OCI-LY1 (cell line): Measurements from ENCODE around the gene NAA40.

ENCODE experiments used
- H2AFZ ChIP-seq: fragments of 200-600 bp; sonication (generic), shearing (Covaris generic); 2 replicates; pipeline ENCODE4 v1.6.0; 2014; ENCODE audit warnings: antibody characterized with exemption, mild to moderate bottlenecking, low read length
- H3F3A ChIP-seq: fragments of 200-600 bp; sonication (generic), shearing (Covaris generic); 2 replicates; pipeline ENCODE4 v1.6.0; 2014; ENCODE audit warnings: mild to moderate bottlenecking, antibody characterized with exemption, low read length, moderate library complexity; ENCODE audit not compliant: insufficient read depth
- H3K27ac ChIP-seq: fragments of 200-600 bp; sonication (generic); 2 replicates; pipeline ENCODE4 v1.5.1; 2014; ENCODE audit warnings: low read length, mixed run types, mild to moderate bottlenecking, low read depth; ENCODE audit not compliant: poor library complexity, severe bottlenecking
- H3K27me3 ChIP-seq: fragments of 200-600 bp; sonication (generic); 2 replicates; pipeline ENCODE4 v1.6.0; 2014; ENCODE audit warnings: antibody characterized with exemption, mild to moderate bottlenecking, low read length, moderate library complexity; ENCODE audit not compliant: insufficient read depth
- H3K36me3 ChIP-seq: fragments of 200-600 bp; sonication (generic); 2 replicates; pipeline ENCODE4 v1.6.1; 2014; ENCODE audit warnings: mild to moderate bottlenecking, antibody characterized with exemption, low read length, moderate library complexity, mixed read lengths; ENCODE audit not compliant: insufficient read depth
- H3K4me1 ChIP-seq: fragments of 200-600 bp; sonication (generic); 2 replicates; pipeline ENCODE4 v1.5.1; 2014; ENCODE audit warnings: mild to moderate bottlenecking, low read length, moderate library complexity; ENCODE audit not compliant: insufficient read depth, severe bottlenecking
- H3K4me2 ChIP-seq: fragments of 200-600 bp; sonication (generic), shearing (Covaris generic); 2 replicates; pipeline ENCODE4 v1.6.1; 2014; ENCODE audit warnings: low read length
- H3K4me3 ChIP-seq: fragments of 200-600 bp; sonication (generic); 2 replicates; pipeline ENCODE4 v1.5.1; 2014; ENCODE audit warnings: low read length, low read depth, mild to moderate bottlenecking, mixed read lengths; ENCODE audit not compliant: poor library complexity, severe bottlenecking
- H3K79me2 ChIP-seq: fragments of 200-600 bp; shearing (Covaris generic); 2 replicates; pipeline ENCODE4 v1.6.1; 2016; ENCODE audit warnings: mixed run types, low read length, mixed read lengths; ENCODE audit not compliant: insufficient read depth
- H3K9ac ChIP-seq: fragments of 200-600 bp; sonication (generic), shearing (Covaris generic); 2 replicates; pipeline ENCODE4 v1.6.1; 2014; ENCODE audit warnings: mild to moderate bottlenecking, low read length, mixed read lengths
- H3K9me2 ChIP-seq: fragments of 200-600 bp; sonication (generic), shearing (Covaris generic); 2 replicates; pipeline ENCODE4 v1.6.1; 2014; ENCODE audit warnings: low read depth, mild to moderate bottlenecking, low read length, mixed read lengths
- H3K9me3 ChIP-seq: fragments of 200-600 bp; shearing (Covaris generic); 2 replicates; pipeline ENCODE4 v1.6.1; 2014; ENCODE audit warnings: low read length, mixed read lengths
- H4K20me1 ChIP-seq: fragments of 200-600 bp; sonication (generic), shearing (Covaris generic); 2 replicates; pipeline ENCODE4 v1.6.0; 2016; ENCODE audit warnings: mild to moderate bottlenecking, low read length; ENCODE audit not compliant: insufficient read depth
- CTCF ChIP-seq: fragments of 200-600 bp; sonication (generic), shearing (Covaris generic); IDR thresholded peaks from 2 replicates; pipeline ENCODE4 v1.5.1; 2017; ENCODE audit warnings: mild to moderate bottlenecking, antibody characterized with exemption, low read length, moderate library complexity, mixed read lengths
- EZH2 ChIP-seq: fragments of 200-600 bp; sonication (generic), shearing (Covaris generic); IDR thresholded peaks from 2 replicates; pipeline ENCODE4 v1.8.0; 2017; ENCODE audit warnings: borderline replicate concordance, mixed run types, mild to moderate bottlenecking, antibody characterized with exemption, low read length, moderate library complexity, mixed read lengths

Gene NAA40

GRCh38 chr11:64005691-64006090 lies 66.9 kb downstream of the NAA40 start:
- no peaks in the 10 kb centered on the region for H4K20me1 ChIP-seq
- H3K4me1 ChIP-seq, result peaks cover under 1% of the 10 kb centered on the region
- no peaks in the 10 kb centered on the region for H3K36me3 ChIP-seq
- no peak overlapping the region for H3K4me3 ChIP-seq
- H3K9me3 ChIP-seq, result 0 out of 2 replicates have a peak, but pooled peaks cover 3% of the 10 kb centered on the region
- no peak overlapping the region for H3K4me2 ChIP-seq
- no peaks in the 10 kb centered on the region for H3K79me2 ChIP-seq
- TF ChIP-seq EZH2, result no peak
- TF ChIP-seq CTCF, result no peak
- H2AFZ ChIP-seq, result no peak overlapping the region
- H3K9me2 ChIP-seq, result no peaks in the 10 kb centered on the region
- H3K27me3 ChIP-seq, result peaks cover 9% of the 10 kb centered on the region; the same call in 1 of the 2 replicates
- no peaks in the 10 kb centered on the region for H3F3A ChIP-seq
- H3K9ac ChIP-seq, result no peak overlapping the region
- H3K27ac ChIP-seq, result no peak overlapping the region

GRCh38 chr11:64006398-64006797 lies 67.6 kb downstream of the NAA40 start:
- Histone ChIP-seq H4K20me1 (no peaks in the 10 kb centered on the region), H3F3A (no peaks in the 10 kb centered on the region)

More at GRCh38 chr11:64006398-64006797, 67.6 kb downstream of the NAA40 start:
- no peak overlapping the region for H2AFZ ChIP-seq
- no peak overlapping the region for H3K4me3 ChIP-seq
- H3K27me3 ChIP-seq, result peaks cover 12% of the 10 kb centered on the region; the same call in 1 of the 2 replicates
- no peaks in the 10 kb centered on the region for H3K4me1 ChIP-seq
- no peak overlapping the region for H3K9ac ChIP-seq
- H3K4me2 ChIP-seq, result no peak overlapping the region
- no peaks in the 10 kb centered on the region for H3K9me2 ChIP-seq
- TF ChIP-seq EZH2 (no peak), CTCF (no peak)
- H3K9me3 ChIP-seq, result 0 out of 2 replicates have a peak, but pooled peaks cover 3% of the 10 kb centered on the region
- no peaks in the 10 kb centered on the region for H3K79me2 ChIP-seq
- H3K27ac ChIP-seq, result no peak overlapping the region
- no peaks in the 10 kb centered on the region for H3K36me3 ChIP-seq
